ENCODE data around the gene RELN. TPM values are rescaled to one million over a fixed set of nuclear protein-coding genes. Genes with fewer than 3 reads are reported as not detected.

The RELN gene
- total RNA-seq, 1 experiment from 2014 or later, result 0.48 TPM

- no peaks in the 10 kb centered on the region for H4K20me1 ChIP-seq (ENCODE audit: insufficient read depth)
- no peak overlapping the region for H2AFZ ChIP-seq
- BruUV-seq (replicated peaks), result no TSS peak
- no peaks in the 10 kb centered on the region for H3K27me3 ChIP-seq (ENCODE audit: insufficient read depth, low read depth)
- no peak for TF ChIP-seq EZH2 (IDR thresholded peaks at IDR 0.05; ENCODE audit: low read depth)
- no peak for TF ChIP-seq CTCF (conservative IDR thresholded peaks at IDR 0.05)
- ChIA-PET POLR2A (ENCODE audit: unreplicated experiment) (no interaction called here), CTCF (no interaction called here)
- H3K79me2 ChIP-seq (ENCODE audit: low read depth), result no peaks in the 10 kb centered on the region
- intact Hi-C loops (cut with micrococcal nuclease; ENCODE audit: unreplicated experiment), result no loop called here
- no peak overlapping the region for H3K27ac ChIP-seq
- no peak overlapping the region for H3K4me2 ChIP-seq
- no peaks in the 10 kb centered on the region for H3F3A ChIP-seq (ENCODE audit: insufficient read depth, low read depth)
- H3K9me2 ChIP-seq (ENCODE audit: insufficient read depth), result no peaks in the 10 kb centered on the region
- no peak for DNase-seq
- H3K36me3 ChIP-seq (ENCODE audit: low read depth), result no peaks in the 10 kb centered on the region
- H3K9me3 ChIP-seq (ENCODE audit: insufficient read depth, low read depth), result no peaks in the 10 kb centered on the region
- H3K4me1 ChIP-seq (replicated peaks; ENCODE audit: insufficient read depth), result no peaks in the 10 kb centered on the region
- no peak overlapping the region for H3K4me3 ChIP-seq
Measured at GRCh38 chr7:103888603-103889153, 100.8 kb downstream of the RELN start.

GRCh38 chr7:103887853-103888602 is 101.4 kb downstream of the RELN start:
- Histone ChIP-seq H3K9me2 (ENCODE audit: insufficient read depth) (no peaks in the 10 kb centered on the region), H3K36me3 (ENCODE audit: low read depth) (no peaks in the 10 kb centered on the region), H3K79me2 (ENCODE audit: low read depth) (no peaks in the 10 kb centered on the region), H3K27me3 (ENCODE audit: insufficient read depth, low read depth) (no peaks in the 10 kb centered on the region), H3K4me1 (replicated peaks; ENCODE audit: insufficient read depth) (no peaks in the 10 kb centered on the region), H3K27ac (no peak overlapping the region), H3K4me2 (no peak overlapping the region), H2AFZ (no peak overlapping the region), H3K4me3 (no peak overlapping the region), H3F3A (ENCODE audit: insufficient read depth, low read depth) (no peaks in the 10 kb centered on the region), H3K9me3 (ENCODE audit: insufficient read depth, low read depth) (no peaks in the 10 kb centered on the region), H4K20me1 (ENCODE audit: insufficient read depth) (no peaks in the 10 kb centered on the region)
- BruUV-seq (replicated peaks), result no TSS peak
- POLR2A ChIA-PET (ENCODE audit: unreplicated experiment), result no interaction called here
- intact Hi-C loops (cut with micrococcal nuclease; ENCODE audit: unreplicated experiment), result no loop called here
- DNase-seq, result no peak
- CTCF ChIA-PET, result no interaction called here
- TF ChIP-seq EZH2 (IDR thresholded peaks at IDR 0.05; ENCODE audit: low read depth) (no peak), CTCF (conservative IDR thresholded peaks at IDR 0.05) (no peak)

- POLR2A ChIA-PET (ENCODE audit: unreplicated experiment), result no interaction called here
Measured at GRCh38 chr7:103887050-103887449, 102.4 kb downstream of the RELN start.

More at GRCh38 chr7:103887050-103887449, 102.4 kb downstream of the RELN start:
- Histone ChIP-seq H3K27ac (no peak overlapping the region), H3K4me1 (replicated peaks; ENCODE audit: insufficient read depth) (no peaks in the 10 kb centered on the region), H3K36me3 (ENCODE audit: low read depth) (no peaks in the 10 kb centered on the region), H3K79me2 (ENCODE audit: low read depth) (no peaks in the 10 kb centered on the region), H3F3A (ENCODE audit: insufficient read depth, low read depth) (no peaks in the 10 kb centered on the region), H3K27me3 (ENCODE audit: insufficient read depth, low read depth) (no peaks in the 10 kb centered on the region), H4K20me1 (ENCODE audit: insufficient read depth) (no peaks in the 10 kb centered on the region), H3K4me2 (no peak overlapping the region), H3K9me3 (ENCODE audit: insufficient read depth, low read depth) (no peaks in the 10 kb centered on the region), H3K9me2 (ENCODE audit: insufficient read depth) (no peaks in the 10 kb centered on the region), H2AFZ (no peak overlapping the region), H3K4me3 (no peak overlapping the region)
- no peak for DNase-seq
- TF ChIP-seq CTCF (conservative IDR thresholded peaks at IDR 0.05) (no peak), EZH2 (IDR thresholded peaks at IDR 0.05; ENCODE audit: low read depth) (no peak)
- intact Hi-C loops (cut with micrococcal nuclease; ENCODE audit: unreplicated experiment), result no loop called here
- BruUV-seq (replicated peaks), result no TSS peak
- CTCF ChIA-PET, result no interaction called here
